HL-60 (cell line): ENCODE results near the gene CIROP.

Experiments used
- GABPA ChIP-seq: IDR thresholded peaks from 2 replicates; pipeline ENCODE4 v1.6.1; 2012; ENCODE audit warnings: low read depth
- POLR2AphosphoS5 ChIP-seq: IDR thresholded peaks from 2 replicates; pipeline ENCODE4 v1.6.1; 2012; ENCODE audit warnings: low read depth
- TF ChIP-seq, protein P1 (sequence below): IDR thresholded peaks from one replicate; pipeline ENCODE4 v1.5.1; 2011; ENCODE audit warnings: low read length, control low read depth, inconsistent platforms; ENCODE audit not compliant: insufficient read depth

DNA sequence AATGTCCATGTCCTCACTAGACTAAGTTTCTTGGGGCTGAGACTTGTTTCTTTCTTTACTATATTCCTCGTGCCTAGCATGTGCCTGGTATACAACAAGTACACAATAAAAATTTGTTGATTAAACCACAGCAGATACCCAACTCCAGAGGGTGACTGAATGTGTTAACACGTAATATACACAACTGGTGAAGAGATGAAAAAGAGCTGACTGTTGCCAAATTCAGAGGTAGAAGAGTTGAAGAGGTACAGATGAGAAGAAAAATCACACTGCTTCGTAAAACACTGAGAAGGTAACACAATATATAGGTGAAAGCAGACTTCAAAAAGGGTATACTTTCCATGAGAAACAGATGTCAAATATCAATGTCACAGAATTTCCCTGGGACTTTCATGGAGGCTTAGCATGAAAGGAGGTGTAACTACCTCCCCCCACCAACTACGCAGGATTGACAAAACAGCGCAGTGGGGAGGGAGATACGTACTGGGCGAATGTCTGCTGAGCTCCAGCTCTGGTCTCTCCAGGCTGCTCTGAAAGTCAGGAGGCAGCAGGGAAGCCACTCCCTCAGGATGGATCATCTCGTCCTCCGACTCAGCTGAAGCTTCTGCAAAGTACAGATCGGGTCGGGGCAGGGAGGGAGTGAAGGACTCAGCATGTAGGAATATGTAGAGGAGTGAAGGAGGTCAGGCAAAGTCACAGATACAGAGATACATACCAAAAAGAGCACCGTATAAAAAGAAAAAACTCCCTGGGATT, 15.1 kb downstream of the CIROP start:
- TF ChIP-seq POLR2AphosphoS5 (no peak), GABPA (no peak)
- TF ChIP-seq, protein P1, sequence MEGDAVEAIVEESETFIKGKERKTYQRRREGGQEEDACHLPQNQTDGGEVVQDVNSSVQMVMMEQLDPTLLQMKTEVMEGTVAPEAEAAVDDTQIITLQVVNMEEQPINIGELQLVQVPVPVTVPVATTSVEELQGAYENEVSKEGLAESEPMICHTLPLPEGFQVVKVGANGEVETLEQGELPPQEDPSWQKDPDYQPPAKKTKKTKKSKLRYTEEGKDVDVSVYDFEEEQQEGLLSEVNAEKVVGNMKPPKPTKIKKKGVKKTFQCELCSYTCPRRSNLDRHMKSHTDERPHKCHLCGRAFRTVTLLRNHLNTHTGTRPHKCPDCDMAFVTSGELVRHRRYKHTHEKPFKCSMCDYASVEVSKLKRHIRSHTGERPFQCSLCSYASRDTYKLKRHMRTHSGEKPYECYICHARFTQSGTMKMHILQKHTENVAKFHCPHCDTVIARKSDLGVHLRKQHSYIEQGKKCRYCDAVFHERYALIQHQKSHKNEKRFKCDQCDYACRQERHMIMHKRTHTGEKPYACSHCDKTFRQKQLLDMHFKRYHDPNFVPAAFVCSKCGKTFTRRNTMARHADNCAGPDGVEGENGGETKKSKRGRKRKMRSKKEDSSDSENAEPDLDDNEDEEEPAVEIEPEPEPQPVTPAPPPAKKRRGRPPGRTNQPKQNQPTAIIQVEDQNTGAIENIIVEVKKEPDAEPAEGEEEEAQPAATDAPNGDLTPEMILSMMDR: no peak
